ENCODE data around the gene NCAM2. TPM values are rescaled to one million over a fixed set of nuclear protein-coding genes. Genes with fewer than 3 reads are reported as not detected.
A peak's percentile ranks its signal among the peaks of the same experiment; 100 is the strongest.

The NCAM2 gene
- polyA plus RNA-seq, 1 experiment = 7.7 TPM

GRCh38 chr21:21196087-21196486 lies 197.9 kb downstream of the NCAM2 start:
- Histone ChIP-seq H3K27ac (ENCODE audit: low read depth, low read length) (no peak overlapping the region), H3K9me3 (ENCODE audit: control insufficient read depth, insufficient read depth, low read length) (no peaks in the 10 kb centered on the region), H3K4me3 (ENCODE audit: low read depth, low read length) (no peak overlapping the region), H3K27me3 (ENCODE audit: control insufficient read depth, insufficient read depth, low read length) (no peaks in the 10 kb centered on the region)
- ChIA-PET CTCF (no interaction called here), POLR2A (no interaction called here)
- no peak for TF ChIP-seq CTCF (IDR thresholded peaks at IDR 0.05; ENCODE audit: low read depth, low read length)
- DNase-seq (ENCODE audit: low read depth, low spot score) = no peak

GRCh38 chr21:21196848-21197247 lies 198.6 kb downstream of the NCAM2 start:
- Histone ChIP-seq H3K4me3 (ENCODE audit: low read depth, low read length) (no peak overlapping the region), H3K27me3 (ENCODE audit: control insufficient read depth, insufficient read depth, low read length) (no peaks in the 10 kb centered on the region), H3K9me3 (ENCODE audit: control insufficient read depth, insufficient read depth, low read length) (no peaks in the 10 kb centered on the region), H3K27ac (ENCODE audit: low read depth, low read length) (no peak overlapping the region)
- TF ChIP-seq CTCF (IDR thresholded peaks at IDR 0.05; ENCODE audit: low read depth, low read length) = no peak
- CTCF ChIA-PET = no interaction called here
- DNase-seq (ENCODE audit: low read depth, low spot score) = no peak
- POLR2A ChIA-PET = no interaction called here

GRCh38 chr21:21199342-21200102 lies 201.3 kb downstream of the NCAM2 start:
- peak overlapping the region; percentile 65 for H3K27ac ChIP-seq (ENCODE audit: low read depth, low read length)
- ChIA-PET POLR2A (no interaction called here), CTCF (interaction anchor here (1.3 kb wide), 1 partner anchor 34 kb away, joined by 3 read pairs; no protein-coding TSS in a partner anchor)
- no peaks in the 10 kb centered on the region for H3K27me3 ChIP-seq (ENCODE audit: control insufficient read depth, insufficient read depth, low read length)
- no peaks in the 10 kb centered on the region for H3K9me3 ChIP-seq (ENCODE audit: control insufficient read depth, insufficient read depth, low read length)
- no peak for TF ChIP-seq CTCF (IDR thresholded peaks at IDR 0.05; ENCODE audit: low read depth, low read length)
- no peak overlapping the region for H3K4me3 ChIP-seq (ENCODE audit: low read depth, low read length)
- DNase-seq (ENCODE audit: low read depth, low spot score) = no peak

- Histone ChIP-seq H3K9me3 (ENCODE audit: control insufficient read depth, insufficient read depth, low read length) (no peaks in the 10 kb centered on the region), H3K4me3 (ENCODE audit: low read depth, low read length) (no peak overlapping the region), H3K27me3 (ENCODE audit: control insufficient read depth, insufficient read depth, low read length) (no peaks in the 10 kb centered on the region), H3K27ac (ENCODE audit: low read depth, low read length) (peak overlapping the region; percentile 65)
- peak; percentile 93 for DNase-seq (ENCODE audit: low read depth, low spot score)
- no peak for TF ChIP-seq CTCF (IDR thresholded peaks at IDR 0.05; ENCODE audit: low read depth, low read length)
- POLR2A ChIA-PET = no interaction called here
- CTCF ChIA-PET = interaction anchor here (1.3 kb wide), 1 partner anchor 35 kb away, joined by 3 read pairs; no protein-coding TSS in a partner anchor
Measured at GRCh38 chr21:21200103-21200938, 202.1 kb downstream of the NCAM2 start.
